NCI-H128 (cell line): ENCODE results near the gene KRTAP20-2.

Source experiments
- DNase-seq: peaks from one replicate; lab custom pipeline; 2025; ENCODE audit not compliant: unreplicated experiment; lab: John Stamatoyannopoulos, UW

The KRTAP20-2 gene

GRCh38 chr21:30672985-30673650, 38.1 kb downstream of the KRTAP20-2 start:
- DNase-seq = no peak

DNA sequence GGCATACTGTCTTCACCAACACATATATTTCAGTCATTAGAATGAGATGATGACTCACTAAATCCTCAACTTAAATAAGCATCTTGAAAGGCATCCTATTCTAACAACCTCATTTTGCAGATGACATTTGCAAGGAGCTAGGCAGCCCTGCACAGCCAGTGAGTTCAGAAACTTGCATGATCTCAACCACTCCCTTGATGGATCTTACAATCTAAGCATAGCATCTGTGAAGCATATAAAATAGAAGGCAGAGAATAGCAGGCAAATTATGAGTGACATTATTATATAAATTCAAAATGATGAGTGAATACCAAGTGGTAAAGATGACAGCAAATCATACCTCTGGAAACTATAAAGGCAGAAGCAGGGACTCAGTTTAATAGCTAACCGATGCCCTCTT, 39.3 kb downstream of the KRTAP20-2 start:
- DNase-seq = no peak

DNA sequence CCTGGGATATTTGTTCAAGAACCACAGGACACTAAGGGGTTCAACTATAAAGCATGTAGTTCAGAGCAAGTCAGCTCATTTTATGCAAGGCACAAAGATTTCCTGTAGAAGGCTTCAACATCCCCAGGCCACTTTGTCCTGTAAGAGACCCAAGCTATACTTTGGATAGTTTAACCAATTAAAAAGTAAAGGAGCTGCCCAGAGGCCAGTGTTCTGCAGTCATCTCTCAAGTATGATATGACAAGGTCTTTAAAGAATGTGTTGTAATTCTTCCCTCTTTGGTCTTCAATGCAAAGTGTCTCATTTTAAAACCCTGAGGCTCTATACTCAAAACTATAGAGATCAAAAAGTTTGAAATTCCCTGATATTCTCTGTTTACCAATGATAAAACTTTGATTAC, 41.7 kb downstream of the KRTAP20-2 start:
- no peak for DNase-seq

DNA sequence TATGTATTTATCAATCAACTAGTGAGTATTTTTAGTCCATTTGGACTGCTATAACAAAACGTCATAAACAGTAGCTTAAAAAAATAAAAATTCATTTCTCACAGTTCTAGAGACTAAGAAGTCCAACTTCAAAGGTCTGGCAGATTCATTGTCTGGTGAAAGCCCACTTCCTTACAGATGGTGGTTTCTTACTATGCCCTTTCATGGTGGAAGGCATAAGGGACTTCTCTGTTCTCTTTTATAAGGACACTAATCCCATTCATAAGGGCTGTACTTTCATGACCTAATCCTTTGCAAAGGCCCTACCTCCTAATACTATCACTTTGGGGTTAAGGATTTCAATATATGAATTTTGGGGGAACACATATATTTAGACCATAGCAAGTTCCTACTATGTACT, 45.6 kb downstream of the KRTAP20-2 start:
- DNase-seq = no peak

DNA sequence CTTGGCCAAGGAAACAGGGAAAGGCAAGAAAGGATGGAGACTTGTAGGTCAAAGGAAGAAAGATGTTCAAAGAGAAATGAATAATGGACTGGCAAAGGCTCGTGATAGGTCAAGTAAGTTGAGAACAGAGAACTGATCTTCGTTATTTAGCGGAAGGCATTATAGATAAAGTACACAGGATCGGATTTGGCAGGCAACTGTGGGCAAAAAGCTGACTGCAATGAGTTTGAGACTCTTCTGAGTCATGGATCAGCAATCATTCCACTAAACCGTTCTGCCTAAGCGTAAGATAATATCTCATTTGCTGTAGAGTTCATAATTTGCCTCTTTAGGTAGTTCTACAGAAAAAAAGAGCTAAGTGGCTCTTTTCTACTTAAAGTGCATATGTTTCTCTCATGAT, 49.5 kb downstream of the KRTAP20-2 start:
- DNase-seq = no peak
